ENCODE measurements around the gene SPRYD7.

The SPRYD7 gene

DNA sequence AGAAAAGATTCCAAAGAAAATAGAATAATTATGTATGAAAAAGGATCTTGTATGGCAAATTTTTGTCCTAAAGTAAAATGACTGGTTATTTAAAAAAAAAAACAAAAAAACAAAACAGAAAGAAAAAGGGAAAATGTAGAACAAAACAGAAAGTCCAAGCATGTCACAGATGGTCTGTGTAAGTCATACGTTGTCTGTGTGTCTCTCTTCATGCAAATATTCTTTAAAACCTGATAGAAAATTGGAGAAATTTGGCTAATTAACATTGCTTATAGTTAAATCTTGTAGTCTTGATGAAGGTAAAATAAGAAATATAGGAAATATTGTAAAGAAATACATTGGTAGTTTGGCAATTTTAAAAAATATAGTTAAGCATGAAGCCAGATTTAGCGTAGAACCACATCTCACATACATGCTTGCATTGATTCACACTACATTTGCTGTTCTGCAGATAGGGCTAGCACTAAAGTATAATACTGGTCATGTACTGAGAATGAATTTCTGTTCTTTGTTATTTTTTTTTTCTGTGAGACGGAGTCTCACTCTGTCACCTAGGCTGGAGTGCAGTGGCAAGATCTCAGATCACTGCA is 58.4 kb downstream of the SPRYD7 start:
- H3K27me3 ChIP-seq (ENCODE audit: control insufficient read depth, low read length), result no peaks in the 10 kb centered on the region
- no peaks in the 10 kb centered on the region for H3F3A ChIP-seq (ENCODE audit: control insufficient read depth, insufficient read depth)
- no peak overlapping the region for H3K27ac ChIP-seq (ENCODE audit: low read depth, low read length)
- no peaks in the 10 kb centered on the region for H3K4me1 ChIP-seq (ENCODE audit: control insufficient read depth, low read length)
- no peak overlapping the region for H3K4me3 ChIP-seq (ENCODE audit: low read length)
- no peaks in the 10 kb centered on the region for H3K9me2 ChIP-seq (replicated peaks; ENCODE audit: control insufficient read depth, low read length)
- no peaks in the 10 kb centered on the region for H3K79me2 ChIP-seq (ENCODE audit: control insufficient read depth, low read length)
- peaks cover 32% of the 10 kb centered on the region for H3K9me3 ChIP-seq (ENCODE audit: control insufficient read depth, insufficient read depth, low read length)
- no peak for TF ChIP-seq CTCF (IDR thresholded peaks at IDR 0.05; ENCODE audit: low read depth, low read length, poor library complexity, severe bottlenecking)
- no peak for TF ChIP-seq EZH2phosphoT487 (IDR thresholded peaks at IDR 0.05; ENCODE audit: borderline replicate concordance, low read length)
- H3K4me2 ChIP-seq (ENCODE audit: low read length), result no peak overlapping the region
- H3K36me3 ChIP-seq (ENCODE audit: control insufficient read depth, low read length), result no peaks in the 10 kb centered on the region
- H4K20me1 ChIP-seq (ENCODE audit: control insufficient read depth, insufficient read depth, low read depth, low read length), result no peaks in the 10 kb centered on the region

DNA sequence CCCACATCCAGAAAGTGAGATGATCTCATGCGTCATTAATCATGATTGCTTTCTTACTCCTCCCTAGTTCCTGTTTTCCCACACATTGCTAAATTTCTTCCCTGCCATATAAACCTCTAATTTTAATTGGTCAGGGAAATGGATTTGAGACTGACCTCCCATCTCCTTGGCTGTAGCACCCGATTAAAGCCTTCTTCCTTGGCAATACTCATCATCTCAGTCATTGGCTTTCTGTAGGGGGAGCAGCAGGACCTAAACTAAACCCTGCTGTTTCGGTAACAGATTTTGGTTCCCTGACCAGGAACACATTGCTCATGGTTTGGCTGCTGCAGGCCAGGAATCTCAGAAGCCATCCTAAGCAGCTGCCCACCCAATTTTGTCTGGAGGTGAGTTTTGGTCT is 61.7 kb downstream of the SPRYD7 start:
- no peak overlapping the region for H3K27ac ChIP-seq (ENCODE audit: low read depth, low read length)
- H3K4me1 ChIP-seq (ENCODE audit: control insufficient read depth, low read length), result no peaks in the 10 kb centered on the region
- no peak for TF ChIP-seq CTCF (IDR thresholded peaks at IDR 0.05; ENCODE audit: low read depth, low read length, poor library complexity, severe bottlenecking)
- no peak for TF ChIP-seq EZH2phosphoT487 (IDR thresholded peaks at IDR 0.05; ENCODE audit: borderline replicate concordance, low read length)
- no peak overlapping the region for H3K4me2 ChIP-seq (ENCODE audit: low read length)
- no peaks in the 10 kb centered on the region for H4K20me1 ChIP-seq (ENCODE audit: control insufficient read depth, insufficient read depth, low read depth, low read length)
- H3K36me3 ChIP-seq (ENCODE audit: control insufficient read depth, low read length), result no peaks in the 10 kb centered on the region
- H3K79me2 ChIP-seq (ENCODE audit: control insufficient read depth, low read length), result no peaks in the 10 kb centered on the region
- H3K9me2 ChIP-seq (replicated peaks; ENCODE audit: control insufficient read depth, low read length), result no peaks in the 10 kb centered on the region
- peaks cover 29% of the 10 kb centered on the region for H3K9me3 ChIP-seq (ENCODE audit: control insufficient read depth, insufficient read depth, low read length)
- H3K27me3 ChIP-seq (ENCODE audit: control insufficient read depth, low read length), result no peaks in the 10 kb centered on the region
- no peak overlapping the region for H3K4me3 ChIP-seq (ENCODE audit: low read length)
- no peaks in the 10 kb centered on the region for H3F3A ChIP-seq (ENCODE audit: control insufficient read depth, insufficient read depth)

DNA sequence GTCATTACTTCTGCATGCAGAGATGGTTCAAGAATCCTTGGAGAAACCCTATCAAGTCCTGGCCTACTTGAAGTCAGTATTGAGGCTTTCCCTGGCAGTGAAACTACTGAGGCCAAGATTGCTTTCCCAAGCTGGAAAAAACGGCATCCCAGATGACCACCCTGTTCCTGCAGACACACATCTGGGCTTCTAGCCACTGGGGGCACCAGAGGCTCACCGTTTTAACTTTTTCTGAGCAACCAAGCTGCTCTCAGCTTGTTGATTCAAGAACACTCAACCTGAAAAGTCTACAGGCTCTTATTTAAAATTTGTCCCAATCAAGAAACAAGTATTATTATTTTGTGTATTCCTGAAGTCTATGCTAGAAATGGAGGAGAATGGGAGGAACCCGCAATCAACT is 66.6 kb downstream of the SPRYD7 start:
- Histone ChIP-seq H4K20me1 (ENCODE audit: control insufficient read depth, insufficient read depth, low read depth, low read length) (no peaks in the 10 kb centered on the region), H3K9me3 (ENCODE audit: control insufficient read depth, insufficient read depth, low read length) (peaks cover 4% of the 10 kb centered on the region), H3K27me3 (ENCODE audit: control insufficient read depth, low read length) (no peaks in the 10 kb centered on the region), H3K4me3 (ENCODE audit: low read length) (no peak overlapping the region), H3K27ac (ENCODE audit: low read depth, low read length) (no peak overlapping the region), H3K9me2 (replicated peaks; ENCODE audit: control insufficient read depth, low read length) (no peaks in the 10 kb centered on the region), H3K4me1 (ENCODE audit: control insufficient read depth, low read length) (no peaks in the 10 kb centered on the region), H3K79me2 (ENCODE audit: control insufficient read depth, low read length) (no peaks in the 10 kb centered on the region), H3F3A (ENCODE audit: control insufficient read depth, insufficient read depth) (no peaks in the 10 kb centered on the region), H3K4me2 (ENCODE audit: low read length) (no peak overlapping the region), H3K36me3 (ENCODE audit: control insufficient read depth, low read length) (no peaks in the 10 kb centered on the region)
- TF ChIP-seq CTCF (IDR thresholded peaks at IDR 0.05; ENCODE audit: low read depth, low read length, poor library complexity, severe bottlenecking) (peak; percentile 40), EZH2phosphoT487 (IDR thresholded peaks at IDR 0.05; ENCODE audit: borderline replicate concordance, low read length) (no peak)
